Measurements from ENCODE around the gene EIF1. TPM values are rescaled to one million over a fixed set of nuclear protein-coding genes. Genes with fewer than 3 reads are reported as not detected.
A peak's percentile ranks its signal among the peaks of the same experiment; 100 is the strongest.
"Not testable (repeated sequence)": the region's sequence is repeated elsewhere in the genome, so short reads cannot be mapped to it uniquely, and the experiment has no call there.

Gene EIF1
- total RNA-seq, 1 experiment from 2014 or later = 54.4 TPM

GRCh38 chr17:41655611-41656111, 33.0 kb upstream of the EIF1 start:
- DNase-seq (ENCODE audit: low read depth) = no peak

DNA sequence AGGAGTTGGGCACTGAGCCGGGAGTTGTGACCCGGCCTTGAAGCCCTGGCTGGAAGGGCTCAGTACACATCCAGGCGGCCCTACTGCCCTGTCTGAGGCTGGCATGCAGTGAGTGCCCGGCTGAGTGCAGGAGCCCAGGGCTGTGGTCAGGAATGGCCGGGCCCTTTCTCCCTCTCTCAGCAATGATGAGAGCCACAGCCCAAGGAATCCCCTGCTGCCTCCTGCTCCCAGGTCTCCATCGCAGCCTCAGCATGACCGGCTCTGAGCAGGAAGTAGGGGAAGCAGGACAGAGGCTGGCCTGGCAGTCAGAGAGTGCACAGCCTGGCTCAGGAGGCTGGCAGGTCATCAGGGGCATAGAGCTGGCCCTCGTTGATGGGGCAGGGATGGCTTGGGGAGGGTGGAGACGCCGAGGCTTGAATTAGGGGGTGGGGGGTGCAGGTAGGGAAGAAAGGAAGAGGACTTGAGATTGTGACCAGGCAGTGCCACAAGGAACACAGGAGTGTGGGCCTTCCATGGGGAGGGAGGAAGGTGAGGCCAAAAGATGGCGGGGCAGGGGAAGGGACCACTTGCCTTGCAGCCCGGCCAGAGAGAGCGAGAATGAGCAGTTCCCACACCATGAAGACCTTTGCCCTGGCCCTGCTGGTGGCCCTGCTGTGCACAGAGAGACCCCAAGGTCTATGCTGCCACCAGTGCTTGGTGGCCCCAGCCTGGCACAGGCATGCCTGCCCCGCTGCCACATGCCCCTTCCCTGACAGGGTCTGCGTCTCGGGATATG, 32.2 kb upstream of the EIF1 start:
- DNase-seq (ENCODE audit: low read depth) = no peak

DNA sequence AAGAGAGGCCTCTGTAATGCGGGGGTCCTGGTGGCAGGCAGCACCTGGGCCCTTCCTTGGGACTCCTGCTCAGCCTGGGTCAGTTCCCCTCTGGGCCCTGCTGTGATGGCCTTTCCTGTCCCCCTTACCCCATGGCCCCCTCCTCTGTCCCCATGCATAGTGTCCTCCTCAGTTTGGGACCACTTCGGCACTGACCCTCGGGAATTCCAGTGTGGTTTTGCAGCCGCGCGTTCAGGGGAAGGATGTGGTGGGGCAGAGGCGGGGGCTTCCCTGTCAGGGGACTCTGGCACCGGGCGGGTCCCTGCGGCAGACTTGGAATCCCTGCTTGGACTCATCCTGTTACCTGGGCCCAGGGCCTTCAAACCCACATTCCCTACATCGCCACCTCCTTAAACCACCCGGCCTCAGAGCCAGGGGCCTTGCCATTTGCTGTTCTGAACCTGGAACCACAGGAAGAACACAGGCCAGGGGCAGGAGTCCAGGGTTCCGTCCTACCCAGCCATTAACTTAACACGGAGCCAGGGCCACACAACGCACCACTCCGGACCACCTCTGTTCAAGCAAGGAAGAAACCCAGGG, 31.4 kb upstream of the EIF1 start:
- no peak for DNase-seq (ENCODE audit: low read depth)

DNA sequence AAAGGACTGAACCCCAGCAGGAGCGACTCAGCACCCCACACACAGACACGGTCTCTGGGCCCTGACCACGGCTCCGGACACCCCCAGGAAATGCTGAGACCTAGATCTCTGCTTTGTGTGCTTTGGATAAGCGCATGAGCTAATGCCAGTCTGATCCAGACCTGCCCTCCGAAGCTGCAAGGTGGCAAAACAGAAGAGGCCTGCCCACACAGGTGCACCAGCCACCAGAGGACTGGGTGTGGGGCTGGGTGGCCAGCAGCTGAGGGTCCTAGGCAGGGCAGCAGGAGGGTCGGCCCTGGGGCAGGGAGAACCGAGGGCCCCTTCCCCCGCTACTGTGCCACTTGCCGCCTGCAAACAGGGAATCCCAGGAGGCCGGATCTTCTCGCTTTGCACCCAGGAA, 30.7 kb upstream of the EIF1 start:
- DNase-seq (ENCODE audit: low read depth) = no peak

DNA sequence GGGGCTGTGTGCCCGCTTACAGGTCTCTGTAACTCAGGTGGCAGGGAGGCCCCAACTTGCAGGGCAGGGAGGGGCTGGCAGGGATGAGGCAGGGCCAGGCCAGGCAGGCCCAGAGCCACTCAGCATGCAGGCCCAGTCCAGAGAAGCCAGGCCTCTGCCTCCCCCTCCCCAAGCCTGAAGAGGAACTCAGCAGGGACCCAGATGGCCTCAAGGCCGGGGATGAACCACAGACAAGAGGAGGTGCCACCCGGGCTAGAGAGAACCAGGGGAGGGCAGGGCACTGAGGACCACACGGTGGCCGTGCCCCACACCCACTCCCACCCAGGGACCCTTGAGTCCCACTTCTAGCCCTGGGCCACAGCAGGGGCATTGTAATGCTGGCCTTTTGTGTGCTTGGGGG, 29.8 kb upstream of the EIF1 start:
- no peak for DNase-seq (ENCODE audit: low read depth)

DNA sequence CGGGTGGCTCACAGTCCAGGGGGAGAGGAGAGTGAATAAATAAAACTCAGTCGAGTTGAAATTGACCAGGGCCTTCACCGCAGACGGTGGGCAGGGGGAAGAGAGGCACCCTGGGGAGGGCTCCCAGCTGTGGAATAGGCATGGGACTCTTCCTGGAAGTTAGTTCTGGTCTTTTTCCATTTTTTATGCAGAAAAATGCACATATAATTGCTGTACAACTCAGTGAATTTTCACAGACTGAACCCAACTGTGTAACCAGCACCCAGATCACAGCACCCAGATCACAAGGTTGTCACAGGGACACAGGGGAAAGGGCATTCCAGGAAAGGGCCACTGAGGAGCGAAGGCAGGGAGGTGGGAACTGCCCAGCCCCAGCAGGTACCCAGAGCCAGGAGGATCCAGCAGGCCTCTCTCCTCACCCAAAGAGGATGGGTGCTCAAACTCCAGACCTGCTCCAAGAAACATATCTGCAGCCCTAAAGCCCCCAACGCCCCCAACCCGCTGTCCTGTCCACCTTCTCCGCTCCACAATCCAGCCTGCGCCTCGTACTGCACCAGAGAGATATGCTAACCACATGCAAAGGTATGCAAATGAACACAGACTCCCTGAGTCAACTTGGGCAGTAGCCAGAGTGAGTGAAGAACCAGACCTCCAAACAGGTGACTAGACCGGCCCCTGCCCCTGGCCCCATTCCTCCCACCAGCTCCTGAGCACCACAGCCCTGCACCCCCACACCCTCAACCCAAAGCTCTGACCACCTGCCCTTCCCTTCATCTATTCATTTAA, 29.1 kb upstream of the EIF1 start:
- DNase-seq (ENCODE audit: low read depth) = no peak

DNA sequence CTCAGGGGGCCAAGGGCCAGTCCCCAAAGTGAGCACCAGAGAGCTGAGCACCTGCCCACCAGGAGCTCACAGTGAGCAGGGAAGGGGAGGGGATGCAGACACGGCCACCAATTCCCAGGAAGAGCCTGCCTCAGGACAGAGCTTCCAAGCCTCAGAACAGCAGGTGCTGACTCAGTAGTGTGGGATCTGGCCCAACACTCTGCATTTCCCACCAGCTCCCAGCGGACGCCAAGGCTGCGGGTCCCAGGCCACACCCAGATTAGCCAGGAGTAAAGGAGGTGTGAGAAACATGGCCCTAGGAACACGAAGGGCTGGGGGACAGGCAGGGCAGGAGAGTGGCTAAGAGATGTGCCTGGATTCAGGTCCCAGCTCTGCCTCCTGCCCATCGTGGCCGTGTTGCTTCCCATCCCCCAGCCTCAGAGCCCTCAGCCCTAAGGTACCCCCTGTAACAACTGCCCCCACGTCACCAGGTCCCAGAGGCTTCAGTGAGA, 28.4 kb upstream of the EIF1 start:
- DNase-seq (ENCODE audit: low read depth) = no peak

GRCh38 chr17:41663451-41664171, 25.1 kb upstream of the EIF1 start:
- DNase-seq (ENCODE audit: low read depth) = no peak

- DNase-seq (ENCODE audit: low read depth) = no peak
These were observed 24.6 kb upstream of the EIF1 start for GRCh38 chr17:41664172-41664457.

- no peak for DNase-seq (ENCODE audit: low read depth)
These were observed 23.8 kb upstream of the EIF1 start for GRCh38 chr17:41664587-41665565.

GRCh38 chr17:41665566-41666236, 23.0 kb upstream of the EIF1 start:
- peak; percentile 77 for DNase-seq (ENCODE audit: low read depth)

- peak; percentile 76 for DNase-seq (ENCODE audit: low read depth)
These were observed 22.4 kb upstream of the EIF1 start for GRCh38 chr17:41666237-41666641.

DNA sequence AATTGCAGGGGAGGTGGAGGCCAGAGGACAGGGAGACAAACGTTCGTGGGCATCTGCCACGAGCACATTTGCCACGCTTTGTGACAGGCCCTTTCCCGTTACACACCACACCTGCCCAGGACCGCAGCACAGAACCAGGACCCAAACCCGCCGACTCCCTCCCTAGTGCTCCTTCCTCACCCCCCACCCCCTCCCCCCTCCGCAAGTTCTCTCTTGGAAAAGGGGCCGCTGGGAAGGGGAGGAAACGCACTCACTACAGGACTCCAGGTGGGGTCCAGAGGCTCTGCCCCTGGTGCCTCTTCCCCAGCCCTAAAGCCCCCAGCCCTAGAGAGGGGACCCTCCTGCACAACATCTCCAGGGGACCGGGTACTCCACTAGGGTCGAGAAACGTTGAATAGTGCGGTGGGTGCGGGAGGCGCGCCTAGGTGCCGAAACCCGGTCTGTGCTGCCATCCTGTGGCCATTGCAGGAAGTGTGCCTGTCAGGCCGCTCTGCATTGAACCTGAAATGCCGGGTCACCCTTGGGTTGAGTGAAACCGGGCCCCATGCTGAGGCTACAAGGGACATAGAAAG, 21.9 kb upstream of the EIF1 start:
- peak; percentile 69 for DNase-seq (ENCODE audit: low read depth)

DNA sequence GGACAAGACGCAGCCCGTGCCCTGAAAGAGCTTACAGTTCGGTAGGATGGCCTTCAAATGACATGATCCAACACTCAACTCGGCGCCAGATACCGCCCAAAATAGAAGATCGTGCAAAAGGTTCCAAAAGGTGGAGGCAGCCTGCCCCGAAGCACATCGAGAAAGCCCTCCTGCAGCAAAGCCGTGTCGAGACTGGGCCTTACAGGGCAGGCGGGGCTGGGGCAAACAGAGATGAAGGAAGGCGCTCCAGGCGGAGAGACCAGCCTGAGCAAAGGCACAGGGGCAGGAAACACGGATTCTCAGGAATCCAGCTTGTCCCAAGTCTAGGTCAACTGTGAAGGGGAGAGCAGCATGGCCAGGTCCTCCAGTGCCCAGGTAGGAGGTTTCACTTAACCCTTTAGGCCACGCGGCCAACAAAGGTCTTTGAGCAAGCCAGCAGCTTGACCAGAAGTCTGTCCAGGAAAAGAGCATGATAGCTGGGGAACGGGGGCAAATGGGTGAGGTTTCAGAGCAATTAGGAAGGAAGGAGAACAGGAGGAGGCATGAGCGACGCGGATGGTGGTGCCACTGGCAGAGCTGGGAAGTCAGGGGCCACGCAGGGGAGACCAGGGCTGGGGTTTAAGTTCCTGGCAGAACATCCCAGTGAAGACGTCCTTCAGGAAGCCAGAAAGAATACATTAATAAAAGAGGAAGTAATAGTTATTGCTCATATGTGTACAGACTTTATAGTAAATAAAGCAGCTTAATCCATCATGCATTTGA, 21.2 kb upstream of the EIF1 start:
- no peak for DNase-seq (ENCODE audit: low read depth)

GRCh38 chr17:41672153-41672552, 16.5 kb upstream of the EIF1 start:
- no peak for DNase-seq (ENCODE audit: low read depth)

DNA sequence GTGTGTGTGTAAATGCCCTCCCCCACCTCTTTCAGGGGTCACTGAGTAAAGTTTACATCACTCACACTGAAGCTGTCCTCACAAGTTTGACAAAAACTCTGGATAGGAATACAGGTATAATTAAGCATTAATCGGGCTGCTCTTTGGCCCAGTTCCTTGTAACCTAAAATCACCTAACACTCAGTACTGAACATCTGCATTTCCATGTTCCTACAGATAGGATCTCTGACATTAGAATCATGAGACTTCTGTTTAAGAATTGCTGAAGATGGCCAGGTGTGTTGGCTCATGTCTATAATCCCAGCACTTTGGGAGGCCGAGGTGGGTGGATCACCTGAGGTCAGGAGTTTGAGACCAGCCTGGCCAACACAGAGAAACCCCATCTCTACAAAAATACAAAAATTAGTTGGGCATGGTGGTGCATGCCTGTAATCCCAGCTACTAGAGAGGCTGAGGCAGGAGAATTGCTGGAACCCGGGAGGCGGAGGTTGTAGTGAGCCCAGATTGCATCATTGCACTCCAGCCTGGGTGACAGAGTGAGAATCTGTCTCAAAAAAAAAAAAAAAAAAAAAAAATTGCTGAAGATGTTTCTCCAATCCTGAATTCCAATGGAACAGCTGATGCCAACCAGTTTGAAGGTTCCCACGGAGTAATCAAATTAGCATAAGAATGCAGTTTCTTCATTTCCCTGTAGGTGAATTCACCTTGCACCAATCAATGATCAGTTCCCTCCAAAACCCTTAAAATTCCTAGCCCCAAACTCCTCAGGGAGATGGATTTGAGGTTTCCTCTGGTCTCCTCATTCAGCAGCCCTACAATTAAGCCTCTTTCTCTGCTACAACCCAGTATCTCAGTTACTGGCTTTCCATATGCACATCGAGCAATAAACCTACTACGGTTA, 13.3 kb upstream of the EIF1 start:
- not testable (repeated sequence) for DNase-seq (ENCODE audit: low read depth)

DNA sequence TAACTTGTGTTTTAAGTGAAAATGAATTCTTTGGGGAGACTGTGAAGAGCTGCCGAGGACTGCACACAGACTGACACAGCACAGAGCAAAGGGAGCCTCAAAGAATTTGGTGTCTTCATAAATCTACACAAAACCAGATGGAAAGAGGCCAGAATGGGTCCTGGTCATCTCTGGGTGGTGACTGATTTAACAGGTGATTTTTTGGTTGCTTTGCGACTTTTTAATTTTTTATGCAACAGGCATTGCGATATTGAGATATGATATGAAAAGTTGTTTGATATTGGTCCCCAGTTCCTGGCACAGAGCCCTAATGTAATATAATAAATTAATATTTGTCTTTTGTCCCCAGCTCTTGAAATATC, 12.6 kb upstream of the EIF1 start:
- no peak for DNase-seq (ENCODE audit: low read depth)

DNA sequence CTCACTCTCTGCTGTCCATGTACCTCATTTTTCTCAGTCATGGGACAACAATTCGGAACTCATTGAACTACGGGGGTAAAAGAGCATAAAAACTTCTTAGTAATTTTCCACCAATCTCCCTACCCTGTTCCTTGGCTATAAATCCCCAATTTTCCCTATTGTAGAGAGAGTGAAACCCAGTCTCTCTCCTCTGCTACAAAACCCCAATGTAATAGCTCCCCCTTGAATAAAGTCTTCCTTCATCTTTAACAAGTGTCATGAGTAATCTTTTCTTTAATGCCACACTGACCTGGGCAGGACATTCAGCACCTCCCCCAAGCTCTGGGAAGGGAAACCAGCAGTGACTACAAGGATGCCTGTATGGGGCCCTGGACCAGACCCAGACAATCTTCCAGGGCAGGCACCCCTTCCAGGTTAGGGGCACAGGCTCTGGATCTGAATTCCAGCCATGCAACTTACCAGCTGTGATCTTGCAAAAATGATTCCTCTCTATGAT, 10.2 kb upstream of the EIF1 start:
- DNase-seq (ENCODE audit: low read depth) = peak; percentile 85
